Measurements from ENCODE around the gene ALLC.

GRCh38 chr2:3639653-3640052 lies 18.3 kb upstream of the ALLC start:
- TF ChIP-seq CTCF (IDR thresholded peaks at IDR 0.05; ENCODE audit: poor library complexity) (no peak), EZH2phosphoT487 (IDR thresholded peaks at IDR 0.05; ENCODE audit: low read depth, severe bottlenecking, unreplicated experiment) (no peak), EZH2 (IDR thresholded peaks at IDR 0.05; ENCODE audit: borderline replicate concordance) (no peak)

All from hepatocyte (in vitro differentiated cells).